ENCODE results near the gene BOD1L2.

Gene BOD1L2

GRCh38 chr18:57150828-57151227 lies 3.9 kb downstream of the BOD1L2 start:
- no peak for DNase-seq

- no peak for DNase-seq
Observed at GRCh38 chr18:57154191-57154830, 7.4 kb downstream of the BOD1L2 start.

DNA sequence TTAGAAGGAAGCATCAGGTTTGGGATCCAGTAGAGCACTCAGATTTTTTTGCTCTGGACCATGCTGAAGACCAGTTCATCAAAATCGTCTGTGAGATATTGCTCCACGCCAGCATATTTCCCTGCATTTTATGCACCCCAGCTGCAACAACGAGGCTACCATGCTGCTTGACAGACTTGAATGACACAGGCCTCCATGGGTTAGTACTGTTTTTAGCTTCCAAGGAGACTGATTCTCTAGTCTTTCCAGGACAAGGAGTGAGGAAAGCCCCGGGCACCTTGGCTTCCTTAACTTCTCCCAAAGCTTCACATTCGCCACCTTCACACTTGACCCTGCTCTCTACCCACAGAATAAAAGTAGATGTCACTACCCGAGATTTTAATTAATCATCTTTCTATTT lies 17.5 kb downstream of the BOD1L2 start:
- no peak for DNase-seq

- no peak for DNase-seq
Observed at GRCh38 chr18:57167617-57168308, 20.9 kb downstream of the BOD1L2 start.

DNA sequence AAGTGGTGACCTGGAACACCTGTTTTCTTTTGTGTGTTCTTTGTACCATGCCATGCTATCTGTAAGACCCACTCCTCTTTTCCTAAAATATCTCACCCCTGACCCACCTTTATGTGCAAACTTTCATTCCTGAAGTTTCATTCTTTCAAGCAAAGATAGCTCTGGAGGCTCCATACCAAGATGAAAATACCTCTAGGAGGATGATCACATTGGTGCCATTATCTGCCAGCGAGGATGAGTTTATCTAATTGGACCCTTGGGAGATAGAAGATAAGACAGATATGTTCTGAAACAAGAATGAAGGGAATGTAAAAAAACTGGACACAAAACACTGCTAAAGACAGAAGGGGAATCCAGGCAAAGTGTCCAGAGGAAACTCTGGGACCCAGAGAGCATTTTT lies 24.1 kb downstream of the BOD1L2 start:
- DNase-seq: no peak

- no peak for DNase-seq
Observed at GRCh38 chr18:57175532-57175931, 28.6 kb downstream of the BOD1L2 start.

GRCh38 chr18:57185434-57185833 lies 38.5 kb downstream of the BOD1L2 start:
- DNase-seq: no peak

- no peak for DNase-seq
Observed at GRCh38 chr18:57188851-57189557, 42.1 kb downstream of the BOD1L2 start.

- no peak for DNase-seq
Observed at GRCh38 chr18:57190026-57190425, 43.1 kb downstream of the BOD1L2 start.

GRCh38 chr18:57194070-57194469 lies 47.2 kb downstream of the BOD1L2 start:
- DNase-seq: no peak

DNA sequence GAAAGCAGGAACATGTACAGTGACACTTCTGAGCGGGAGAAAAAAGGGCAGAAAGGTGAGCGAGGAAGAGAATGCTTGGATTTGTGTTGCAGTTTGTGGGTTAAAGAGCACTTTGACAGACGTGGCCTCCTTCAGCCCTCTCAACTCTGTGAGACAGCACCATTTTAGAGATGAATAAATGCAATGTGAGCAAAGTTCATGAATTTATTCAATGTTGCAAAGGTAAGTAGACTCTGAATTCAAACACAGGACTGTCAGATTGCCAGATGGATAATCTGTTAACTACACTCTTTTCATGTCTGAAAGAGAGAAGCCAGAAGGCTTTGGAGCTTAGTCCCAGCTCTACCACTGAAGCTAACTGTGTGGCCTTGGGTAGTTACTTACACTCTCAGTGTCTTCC lies 47.7 kb downstream of the BOD1L2 start:
- DNase-seq: no peak

- DNase-seq: no peak
Observed at GRCh38 chr18:57195341-57195740, 48.5 kb downstream of the BOD1L2 start.

DNA sequence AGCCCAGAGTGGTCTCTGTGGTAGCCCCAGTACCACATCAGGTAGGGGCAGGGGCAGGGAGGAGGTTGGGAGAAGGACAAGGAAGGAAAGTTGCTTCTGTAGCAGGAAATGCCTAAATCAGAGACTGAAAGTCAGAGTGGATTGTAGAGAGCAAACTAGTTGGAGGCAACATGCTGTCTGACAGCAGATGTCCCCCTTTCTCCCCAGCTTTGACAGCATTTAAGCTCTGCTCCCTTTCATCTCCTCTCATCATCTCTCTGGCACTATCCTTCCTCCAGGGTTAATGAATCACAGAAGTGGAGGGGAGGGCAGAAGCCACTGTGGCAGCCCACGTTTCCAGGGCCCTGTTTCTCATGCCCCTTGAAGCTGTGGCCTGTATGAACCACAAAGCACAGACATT lies 50.4 kb downstream of the BOD1L2 start:
- DNase-seq: no peak

DNA sequence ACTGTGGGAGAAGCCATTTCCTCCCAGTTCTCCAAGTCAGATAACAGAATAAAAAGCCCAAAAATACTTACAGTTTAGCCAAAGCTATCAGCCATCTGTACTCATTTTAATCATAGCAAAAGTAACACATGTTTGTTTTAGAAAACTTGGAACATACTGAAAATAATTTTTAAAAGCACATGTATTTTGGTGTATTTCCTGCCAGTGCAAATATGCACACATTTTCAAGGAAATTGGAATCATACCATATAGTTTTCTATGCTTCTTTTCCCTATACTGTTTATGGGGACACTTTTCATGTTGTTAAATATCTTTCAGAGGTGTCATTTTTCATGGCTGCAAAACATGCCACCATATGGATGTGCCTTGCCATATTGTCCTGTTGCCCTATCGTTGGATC lies 51.2 kb downstream of the BOD1L2 start:
- no peak for DNase-seq

All from NCI-H524 treated with DMSO at 0.1 percent for 48 hours (cell line).